ENCODE measurements around the gene SLCO1B1. TPM values are rescaled to one million over a fixed set of nuclear protein-coding genes. Genes with fewer than 3 reads are reported as not detected.
"Not testable (repeated sequence)": the region's sequence is repeated elsewhere in the genome, so short reads cannot be mapped to it uniquely, and the experiment has no call there.

Gene SLCO1B1
- total RNA-seq, 1 experiment from 2014 or later: 0.18 TPM

DNA sequence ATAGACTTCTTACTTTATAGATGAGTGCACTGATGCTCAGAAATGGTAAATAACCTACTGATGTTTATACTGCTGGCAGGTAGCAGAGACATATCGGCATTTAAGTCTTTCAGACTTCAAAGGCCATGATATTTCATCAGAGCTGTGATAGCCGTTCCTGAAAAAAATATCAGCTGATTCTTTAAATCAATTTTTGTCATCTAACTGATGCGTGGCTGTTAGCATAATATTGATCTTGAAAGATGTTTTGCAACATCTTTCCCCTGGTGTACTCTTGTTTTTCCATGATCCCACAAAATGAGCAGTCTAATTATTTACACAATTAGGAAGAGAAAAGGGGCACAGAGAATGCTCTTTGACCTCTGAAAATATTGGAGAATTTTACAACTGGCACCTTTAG, 1.6 kb upstream of the SLCO1B1 start:
- Histone ChIP-seq H3K4me3 (ENCODE audit: low read depth, low read length) (no peak overlapping the region), H3K9me3 (0 out of 2 replicates have a peak, but pooled peaks cover 2% of the 10 kb centered on the region), H3K36me3 (ENCODE audit: control insufficient read depth, insufficient read depth, low read length) (no peaks in the 10 kb centered on the region), H3K27me3 (replicated peaks; ENCODE audit: control insufficient read depth, insufficient read depth, low read length) (no peaks in the 10 kb centered on the region), H3K4me1 (no peaks in the 10 kb centered on the region)
- POLR2A ChIA-PET: no interaction called here
- CTCF ChIA-PET: no interaction called here
- intact Hi-C loops (cut with micrococcal nuclease; ENCODE audit: unreplicated experiment): no loop called here
- Mint-ChIP-seq H3K36me3 (ENCODE audit: insufficient read depth, unreplicated experiment) (no peaks in the 10 kb centered on the region), H3K27ac (ENCODE audit: unreplicated experiment) (no peak overlapping the region), H3K4me3 (ENCODE audit: unreplicated experiment) (no peak overlapping the region), H3K4me1 (ENCODE audit: low read depth, unreplicated experiment) (no peaks in the 10 kb centered on the region), H3K9me3 (ENCODE audit: unreplicated experiment) (no peaks in the 10 kb centered on the region), H3K27me3 (ENCODE audit: insufficient read depth, unreplicated experiment) (no peaks in the 10 kb centered on the region)
- no peak for DNase-seq
- TF ChIP-seq, protein P1, sequence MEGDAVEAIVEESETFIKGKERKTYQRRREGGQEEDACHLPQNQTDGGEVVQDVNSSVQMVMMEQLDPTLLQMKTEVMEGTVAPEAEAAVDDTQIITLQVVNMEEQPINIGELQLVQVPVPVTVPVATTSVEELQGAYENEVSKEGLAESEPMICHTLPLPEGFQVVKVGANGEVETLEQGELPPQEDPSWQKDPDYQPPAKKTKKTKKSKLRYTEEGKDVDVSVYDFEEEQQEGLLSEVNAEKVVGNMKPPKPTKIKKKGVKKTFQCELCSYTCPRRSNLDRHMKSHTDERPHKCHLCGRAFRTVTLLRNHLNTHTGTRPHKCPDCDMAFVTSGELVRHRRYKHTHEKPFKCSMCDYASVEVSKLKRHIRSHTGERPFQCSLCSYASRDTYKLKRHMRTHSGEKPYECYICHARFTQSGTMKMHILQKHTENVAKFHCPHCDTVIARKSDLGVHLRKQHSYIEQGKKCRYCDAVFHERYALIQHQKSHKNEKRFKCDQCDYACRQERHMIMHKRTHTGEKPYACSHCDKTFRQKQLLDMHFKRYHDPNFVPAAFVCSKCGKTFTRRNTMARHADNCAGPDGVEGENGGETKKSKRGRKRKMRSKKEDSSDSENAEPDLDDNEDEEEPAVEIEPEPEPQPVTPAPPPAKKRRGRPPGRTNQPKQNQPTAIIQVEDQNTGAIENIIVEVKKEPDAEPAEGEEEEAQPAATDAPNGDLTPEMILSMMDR (IDR thresholded peaks at IDR 0.05; ENCODE audit: insufficient read depth in 1 of 2, low read depth in 1 of 2, low read length in 1 of 2, severe bottlenecking in 1 of 2, unreplicated experiment in 1 of 2): no peak
- BruUV-seq (replicated peaks): no TSS peak

DNA sequence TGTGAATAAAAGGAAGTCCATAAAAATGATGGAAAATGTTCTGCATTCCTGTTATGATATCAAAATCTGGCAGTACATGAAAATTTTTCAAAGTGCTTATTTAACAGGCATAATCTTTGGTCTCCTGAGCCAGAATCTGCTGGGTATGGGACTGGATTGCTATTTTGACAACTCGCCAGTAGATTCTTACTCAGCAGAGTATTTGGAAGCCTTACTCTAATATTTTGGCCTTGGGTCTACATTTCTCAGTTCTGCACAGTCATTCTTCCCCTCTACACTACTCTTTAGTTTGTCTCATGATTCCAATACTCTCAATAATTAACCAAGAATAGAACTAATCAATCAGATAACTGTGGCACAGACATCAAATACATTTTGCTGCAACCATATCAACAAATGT, 1.1 kb upstream of the SLCO1B1 start:
- Mint-ChIP-seq H3K4me1 (ENCODE audit: low read depth, unreplicated experiment) (no peaks in the 10 kb centered on the region), H3K27ac (ENCODE audit: unreplicated experiment) (no peak overlapping the region), H3K9me3 (ENCODE audit: unreplicated experiment) (no peaks in the 10 kb centered on the region), H3K4me3 (ENCODE audit: unreplicated experiment) (no peak overlapping the region), H3K36me3 (ENCODE audit: insufficient read depth, unreplicated experiment) (no peaks in the 10 kb centered on the region), H3K27me3 (ENCODE audit: insufficient read depth, unreplicated experiment) (no peaks in the 10 kb centered on the region)
- ChIA-PET POLR2A (no interaction called here), CTCF (no interaction called here)
- Histone ChIP-seq H3K36me3 (ENCODE audit: control insufficient read depth, insufficient read depth, low read length) (no peaks in the 10 kb centered on the region), H3K4me3 (ENCODE audit: low read depth, low read length) (no peak overlapping the region), H3K9me3 (0 out of 2 replicates have a peak, but pooled peaks cover 2% of the 10 kb centered on the region), H3K4me1 (no peaks in the 10 kb centered on the region), H3K27me3 (replicated peaks; ENCODE audit: control insufficient read depth, insufficient read depth, low read length) (no peaks in the 10 kb centered on the region)
- intact Hi-C loops (cut with micrococcal nuclease; ENCODE audit: unreplicated experiment): no loop called here
- TF ChIP-seq, protein P1 (IDR thresholded peaks at IDR 0.05; ENCODE audit: insufficient read depth in 1 of 2, low read depth in 1 of 2, low read length in 1 of 2, severe bottlenecking in 1 of 2, unreplicated experiment in 1 of 2): no peak
- DNase-seq: no peak
- no TSS peak for BruUV-seq (replicated peaks)

DNA sequence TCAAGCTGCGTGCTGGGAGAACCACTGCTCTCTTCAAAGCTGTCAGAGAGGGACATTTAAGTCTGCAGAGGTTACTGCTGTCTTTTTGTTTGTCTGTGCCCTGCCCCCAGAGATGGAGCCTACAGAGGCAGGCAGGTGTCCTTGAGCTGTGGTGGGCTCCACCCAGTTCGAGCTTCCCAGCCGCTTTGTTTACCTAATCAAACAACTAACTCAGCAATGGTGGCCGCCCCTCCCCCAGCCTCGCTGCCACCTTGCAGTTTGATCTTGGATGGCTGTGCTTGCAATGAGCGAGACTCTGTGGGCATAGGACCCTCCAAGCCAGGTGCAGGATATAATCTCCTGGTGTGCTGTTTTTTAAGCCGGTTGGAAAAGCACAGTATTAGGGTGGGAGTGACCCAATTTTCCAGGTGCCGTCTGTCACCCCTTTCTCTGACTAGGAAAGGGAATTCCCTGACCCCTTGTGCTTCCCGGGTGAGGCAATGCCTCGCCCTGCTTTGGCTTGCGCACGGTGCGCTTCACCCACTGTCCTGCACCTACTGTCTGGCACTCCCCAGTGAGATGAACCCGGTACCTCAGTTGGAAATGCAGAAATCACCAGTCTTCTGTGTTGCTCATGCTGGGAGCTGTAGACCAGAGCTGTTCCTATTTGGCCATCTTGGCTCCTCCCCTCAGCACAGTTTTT, 6.5 kb downstream of the SLCO1B1 start:
- H3K36me3 ChIP-seq (ENCODE audit: control insufficient read depth, insufficient read depth, low read length); H3K36me3 Mint-ChIP-seq (ENCODE audit: insufficient read depth, unreplicated experiment); POLR2A ChIA-PET: not testable (repeated sequence)

More for the DNA sequence above, 6.5 kb downstream of the SLCO1B1 start:
- H3K27me3 Mint-ChIP-seq (ENCODE audit: insufficient read depth, unreplicated experiment); CTCF ChIA-PET; H3K4me3 ChIP-seq (ENCODE audit: low read depth, low read length); BruUV-seq (replicated peaks); H3K9me3 ChIP-seq; DNase-seq; intact Hi-C loops (cut with micrococcal nuclease; ENCODE audit: unreplicated experiment); H3K9me3 Mint-ChIP-seq (ENCODE audit: unreplicated experiment); H3K27me3 ChIP-seq (replicated peaks; ENCODE audit: control insufficient read depth, insufficient read depth, low read length); H3K4me3 Mint-ChIP-seq (ENCODE audit: unreplicated experiment); H3K4me1 ChIP-seq; H3K4me1 Mint-ChIP-seq (ENCODE audit: low read depth, unreplicated experiment): not testable (repeated sequence)
- peak overlapping the region; percentile 34 for H3K27ac Mint-ChIP-seq (ENCODE audit: unreplicated experiment)

Measured in Caco-2 (cell line).